ENCODE measurements around the gene KIRREL1. TPM values are rescaled to one million over a fixed set of nuclear protein-coding genes. Genes with fewer than 3 reads are reported as not detected.

Gene KIRREL1
- polyA plus RNA-seq, 1 donor from 2014 or later, result 12.9 TPM

DNA sequence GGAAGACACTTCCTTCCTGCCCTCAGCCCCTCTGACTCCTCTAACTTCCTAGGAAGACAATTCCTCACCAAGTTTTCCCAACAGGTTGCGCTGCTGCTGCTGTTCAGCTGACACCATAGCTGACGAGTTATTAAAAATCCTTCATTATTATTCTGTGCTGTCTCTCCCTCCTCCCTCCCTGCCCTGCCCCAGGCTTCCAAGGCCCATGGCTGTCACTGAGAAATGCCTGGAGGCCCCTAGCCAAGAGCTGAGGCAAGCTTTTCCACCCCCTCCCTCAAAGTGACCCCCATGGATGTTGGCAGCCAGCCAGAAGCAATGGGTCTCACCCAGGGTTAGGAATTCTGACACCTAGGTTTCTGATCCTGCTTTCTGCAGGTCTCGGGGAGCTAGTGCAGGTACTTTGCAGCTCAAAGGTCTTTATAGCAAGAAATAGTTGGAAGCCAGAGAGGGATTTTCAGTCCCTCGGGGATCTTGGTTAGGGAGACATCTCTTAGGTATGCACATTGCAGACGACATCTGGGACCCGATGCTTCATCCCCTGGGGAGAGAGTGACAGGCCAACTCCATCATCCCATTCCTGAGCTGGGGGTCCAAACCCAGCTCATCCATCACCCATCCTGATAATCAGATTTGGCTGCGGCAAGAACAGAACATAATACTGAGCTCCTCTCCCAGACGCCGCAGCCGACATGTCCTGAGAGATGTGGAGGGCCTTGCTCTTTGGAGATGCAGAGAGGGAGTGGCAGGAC is 65.0 kb downstream of the KIRREL1 start:
- no peaks in the 10 kb centered on the region for H3K79me2 ChIP-seq (replicated peaks; ENCODE audit: insufficient read depth, low read length)
- peak overlapping the region; percentile 24 for H3K4me2 ChIP-seq (ENCODE audit: low read length)
- peak overlapping the region; percentile 37 for H3K9ac ChIP-seq (ENCODE audit: low read length)
- no peaks in the 10 kb centered on the region for H3F3A ChIP-seq (ENCODE audit: insufficient read depth, low read length, poor library complexity, severe bottlenecking)
- H3K27me3 ChIP-seq (ENCODE audit: insufficient read depth, low read depth, low read length), result no peaks in the 10 kb centered on the region
- H3K36me3 ChIP-seq (ENCODE audit: insufficient read depth, low read length), result no peaks in the 10 kb centered on the region
- peak overlapping the region; percentile 20 for H3K4me3 ChIP-seq (ENCODE audit: low read length)
- H4K20me1 ChIP-seq (ENCODE audit: insufficient read depth), result no peaks in the 10 kb centered on the region
- no peaks in the 10 kb centered on the region for H3K9me3 ChIP-seq (ENCODE audit: low read length)
- H2AFZ ChIP-seq (ENCODE audit: low read depth, low read length), result no peak overlapping the region
- H3K27ac ChIP-seq (ENCODE audit: low read length), result peak overlapping the region; percentile 72
- TF ChIP-seq MXI1 (conservative IDR thresholded peaks at IDR 0.05; ENCODE audit: poor library complexity, severe bottlenecking) (no peak), EZH2 (IDR thresholded peaks at IDR 0.05; ENCODE audit: borderline replicate concordance, insufficient read depth, low read length, poor library complexity, severe bottlenecking) (no peak), SMC3 (conservative IDR thresholded peaks at IDR 0.05; ENCODE audit: poor library complexity) (no peak), TAF1 (IDR thresholded peaks at IDR 0.05; ENCODE audit: low read depth) (no peak), RAD21 (conservative IDR thresholded peaks at IDR 0.05) (no peak), POLR2AphosphoS5 (IDR thresholded peaks at IDR 0.05) (peak; percentile 13), EP300 (conservative IDR thresholded peaks at IDR 0.05; ENCODE audit: poor library complexity, severe bottlenecking) (no peak)
- TF ChIP-seq, protein P1, sequence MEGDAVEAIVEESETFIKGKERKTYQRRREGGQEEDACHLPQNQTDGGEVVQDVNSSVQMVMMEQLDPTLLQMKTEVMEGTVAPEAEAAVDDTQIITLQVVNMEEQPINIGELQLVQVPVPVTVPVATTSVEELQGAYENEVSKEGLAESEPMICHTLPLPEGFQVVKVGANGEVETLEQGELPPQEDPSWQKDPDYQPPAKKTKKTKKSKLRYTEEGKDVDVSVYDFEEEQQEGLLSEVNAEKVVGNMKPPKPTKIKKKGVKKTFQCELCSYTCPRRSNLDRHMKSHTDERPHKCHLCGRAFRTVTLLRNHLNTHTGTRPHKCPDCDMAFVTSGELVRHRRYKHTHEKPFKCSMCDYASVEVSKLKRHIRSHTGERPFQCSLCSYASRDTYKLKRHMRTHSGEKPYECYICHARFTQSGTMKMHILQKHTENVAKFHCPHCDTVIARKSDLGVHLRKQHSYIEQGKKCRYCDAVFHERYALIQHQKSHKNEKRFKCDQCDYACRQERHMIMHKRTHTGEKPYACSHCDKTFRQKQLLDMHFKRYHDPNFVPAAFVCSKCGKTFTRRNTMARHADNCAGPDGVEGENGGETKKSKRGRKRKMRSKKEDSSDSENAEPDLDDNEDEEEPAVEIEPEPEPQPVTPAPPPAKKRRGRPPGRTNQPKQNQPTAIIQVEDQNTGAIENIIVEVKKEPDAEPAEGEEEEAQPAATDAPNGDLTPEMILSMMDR (IDR thresholded peaks at IDR 0.05; ENCODE audit: poor library complexity, severe bottlenecking), result no peak
- TF ChIP-seq, protein P2, sequence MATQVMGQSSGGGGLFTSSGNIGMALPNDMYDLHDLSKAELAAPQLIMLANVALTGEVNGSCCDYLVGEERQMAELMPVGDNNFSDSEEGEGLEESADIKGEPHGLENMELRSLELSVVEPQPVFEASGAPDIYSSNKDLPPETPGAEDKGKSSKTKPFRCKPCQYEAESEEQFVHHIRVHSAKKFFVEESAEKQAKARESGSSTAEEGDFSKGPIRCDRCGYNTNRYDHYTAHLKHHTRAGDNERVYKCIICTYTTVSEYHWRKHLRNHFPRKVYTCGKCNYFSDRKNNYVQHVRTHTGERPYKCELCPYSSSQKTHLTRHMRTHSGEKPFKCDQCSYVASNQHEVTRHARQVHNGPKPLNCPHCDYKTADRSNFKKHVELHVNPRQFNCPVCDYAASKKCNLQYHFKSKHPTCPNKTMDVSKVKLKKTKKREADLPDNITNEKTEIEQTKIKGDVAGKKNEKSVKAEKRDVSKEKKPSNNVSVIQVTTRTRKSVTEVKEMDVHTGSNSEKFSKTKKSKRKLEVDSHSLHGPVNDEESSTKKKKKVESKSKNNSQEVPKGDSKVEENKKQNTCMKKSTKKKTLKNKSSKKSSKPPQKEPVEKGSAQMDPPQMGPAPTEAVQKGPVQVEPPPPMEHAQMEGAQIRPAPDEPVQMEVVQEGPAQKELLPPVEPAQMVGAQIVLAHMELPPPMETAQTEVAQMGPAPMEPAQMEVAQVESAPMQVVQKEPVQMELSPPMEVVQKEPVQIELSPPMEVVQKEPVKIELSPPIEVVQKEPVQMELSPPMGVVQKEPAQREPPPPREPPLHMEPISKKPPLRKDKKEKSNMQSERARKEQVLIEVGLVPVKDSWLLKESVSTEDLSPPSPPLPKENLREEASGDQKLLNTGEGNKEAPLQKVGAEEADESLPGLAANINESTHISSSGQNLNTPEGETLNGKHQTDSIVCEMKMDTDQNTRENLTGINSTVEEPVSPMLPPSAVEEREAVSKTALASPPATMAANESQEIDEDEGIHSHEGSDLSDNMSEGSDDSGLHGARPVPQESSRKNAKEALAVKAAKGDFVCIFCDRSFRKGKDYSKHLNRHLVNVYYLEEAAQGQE (IDR thresholded peaks at IDR 0.05; ENCODE audit: borderline replicate concordance), result peak; percentile 73
- H3K9me2 ChIP-seq (ENCODE audit: insufficient read depth, low read length), result no peaks in the 10 kb centered on the region

DNA sequence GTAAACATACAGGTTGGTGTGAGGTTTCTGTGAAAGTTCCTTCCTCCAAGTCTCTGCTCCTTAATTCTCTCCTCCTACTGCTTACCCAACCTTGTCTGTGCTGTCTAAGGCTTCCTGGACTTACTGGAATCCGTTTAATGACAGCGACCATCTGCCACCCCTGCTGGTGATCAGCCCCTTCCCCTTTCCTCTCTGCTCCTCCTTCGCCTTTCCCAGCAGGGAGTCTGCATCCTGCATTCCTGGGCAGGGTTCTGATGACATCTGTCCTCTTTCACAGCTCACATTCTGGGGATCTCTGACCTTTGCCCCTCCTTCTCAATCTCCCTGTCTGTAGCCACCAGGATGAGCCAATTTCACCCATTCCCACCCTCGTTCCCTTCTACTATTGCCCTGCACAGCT is 66.5 kb downstream of the KIRREL1 start:
- Histone ChIP-seq H3K9ac (ENCODE audit: low read length) (no peak overlapping the region), H3K27me3 (ENCODE audit: insufficient read depth, low read depth, low read length) (no peaks in the 10 kb centered on the region), H3F3A (ENCODE audit: insufficient read depth, low read length, poor library complexity, severe bottlenecking) (no peaks in the 10 kb centered on the region), H2AFZ (ENCODE audit: low read depth, low read length) (no peak overlapping the region), H3K9me3 (ENCODE audit: low read length) (no peaks in the 10 kb centered on the region), H4K20me1 (ENCODE audit: insufficient read depth) (no peaks in the 10 kb centered on the region), H3K4me2 (ENCODE audit: low read length) (no peak overlapping the region), H3K4me3 (ENCODE audit: low read length) (no peak overlapping the region), H3K79me2 (replicated peaks; ENCODE audit: insufficient read depth, low read length) (no peaks in the 10 kb centered on the region), H3K9me2 (ENCODE audit: insufficient read depth, low read length) (no peaks in the 10 kb centered on the region), H3K36me3 (ENCODE audit: insufficient read depth, low read length) (no peaks in the 10 kb centered on the region), H3K27ac (ENCODE audit: low read length) (no peak overlapping the region)
- TF ChIP-seq EP300 (conservative IDR thresholded peaks at IDR 0.05; ENCODE audit: poor library complexity, severe bottlenecking) (no peak), RAD21 (conservative IDR thresholded peaks at IDR 0.05) (no peak), TAF1 (IDR thresholded peaks at IDR 0.05; ENCODE audit: low read depth) (no peak), SMC3 (conservative IDR thresholded peaks at IDR 0.05; ENCODE audit: poor library complexity) (no peak), EZH2 (IDR thresholded peaks at IDR 0.05; ENCODE audit: borderline replicate concordance, insufficient read depth, low read length, poor library complexity, severe bottlenecking) (no peak), MXI1 (conservative IDR thresholded peaks at IDR 0.05; ENCODE audit: poor library complexity, severe bottlenecking) (no peak), POLR2AphosphoS5 (IDR thresholded peaks at IDR 0.05) (no peak)
- TF ChIP-seq, protein P1 (IDR thresholded peaks at IDR 0.05; ENCODE audit: poor library complexity, severe bottlenecking), result no peak
- TF ChIP-seq, protein P2 (IDR thresholded peaks at IDR 0.05; ENCODE audit: borderline replicate concordance), result no peak

Measured in neural cell (in vitro differentiated cells).